ENCODE data around the gene ZNF860. TPM values are rescaled to one million over a fixed set of nuclear protein-coding genes. Genes with fewer than 3 reads are reported as not detected.
A peak's percentile ranks its signal among the peaks of the same experiment; 100 is the strongest.

Gene ZNF860
- polyA plus RNA-seq, 2 donors: 0.88 to 1.8 TPM

GRCh38 chr3:32022947-32023346, 41.4 kb downstream of the ZNF860 start:
- H3K27me3 ChIP-seq (ENCODE audit: control insufficient read depth in 1 of 2, insufficient read depth in 2 of 2, low read length in 2 of 2): no peaks in the 10 kb centered on the region
- no peak overlapping the region for H3K27ac ChIP-seq (ENCODE audit: low read depth in 2 of 2, low read length in 1 of 2)
- H3K9me3 ChIP-seq (ENCODE audit: control insufficient read depth in 2 of 2, insufficient read depth in 1 of 2, low read depth in 1 of 2, low read length in 1 of 2): no peaks in the 10 kb centered on the region
- no peaks in the 10 kb centered on the region for H3K4me1 ChIP-seq (ENCODE audit: control insufficient read depth in 2 of 2, insufficient read depth in 2 of 2, low read length in 1 of 2)
- H3K36me3 ChIP-seq (ENCODE audit: control insufficient read depth in 2 of 2, insufficient read depth in 2 of 2, low read length in 1 of 2): no peaks in the 10 kb centered on the region
- H3K4me3 ChIP-seq (ENCODE audit: low read depth in 1 of 2, low read length in 2 of 2): no peak overlapping the region
- 69 to 82% methylated on average over 2 of the region's 2 CpGs for whole genome bisulfite sequencing, 2 donors

- no peaks in the 10 kb centered on the region for H3K4me1 ChIP-seq (ENCODE audit: control insufficient read depth in 2 of 2, insufficient read depth in 2 of 2, low read length in 1 of 2)
- WGBS, 2 donors: 83 to 85% methylated on average over 6 of the region's 6 CpGs
Observed at GRCh38 chr3:32026593-32026992, 45.0 kb downstream of the ZNF860 start.

GRCh38 chr3:32037932-32038267, 56.4 kb downstream of the ZNF860 start:
- H3K9me3 ChIP-seq (ENCODE audit: control insufficient read depth in 2 of 2, insufficient read depth in 1 of 2, low read depth in 1 of 2, low read length in 1 of 2): no peaks in the 10 kb centered on the region
- no peaks in the 10 kb centered on the region for H3K36me3 ChIP-seq (ENCODE audit: control insufficient read depth in 2 of 2, insufficient read depth in 2 of 2, low read length in 1 of 2)
- peak overlapping the region in 1 of 2 donors; percentile 59 for H3K27ac ChIP-seq (ENCODE audit: low read depth in 2 of 2, low read length in 1 of 2)
- no peak overlapping the region for H3K4me3 ChIP-seq (ENCODE audit: low read depth in 1 of 2, low read length in 2 of 2)
- no peaks in the 10 kb centered on the region for H3K27me3 ChIP-seq (ENCODE audit: control insufficient read depth in 1 of 2, insufficient read depth in 2 of 2, low read length in 2 of 2)
- 79 to 85% methylated on average over 3 of the region's 3 CpGs for WGBS, 2 donors
- H3K4me1 ChIP-seq (ENCODE audit: control insufficient read depth in 2 of 2, insufficient read depth in 2 of 2, low read length in 1 of 2): no peaks in the 10 kb centered on the region

More at GRCh38 chr3:32026593-32026992, 45.0 kb downstream of the ZNF860 start:
- no peak overlapping the region for H3K4me3 ChIP-seq (ENCODE audit: low read depth in 1 of 2, low read length in 2 of 2)
- H3K27me3 ChIP-seq (ENCODE audit: control insufficient read depth in 1 of 2, insufficient read depth in 2 of 2, low read length in 2 of 2): no peaks in the 10 kb centered on the region
- no peaks in the 10 kb centered on the region for H3K9me3 ChIP-seq (ENCODE audit: control insufficient read depth in 2 of 2, insufficient read depth in 1 of 2, low read depth in 1 of 2, low read length in 1 of 2)
- H3K36me3 ChIP-seq (ENCODE audit: control insufficient read depth in 2 of 2, insufficient read depth in 2 of 2, low read length in 1 of 2): no peaks in the 10 kb centered on the region
- no peak overlapping the region for H3K27ac ChIP-seq (ENCODE audit: low read depth in 2 of 2, low read length in 1 of 2)

GRCh38 chr3:32041316-32041715, 59.8 kb downstream of the ZNF860 start:
- WGBS, 2 donors: 77 to 83% methylated on average over 4 of the region's 4 CpGs
- H3K4me3 ChIP-seq (ENCODE audit: low read depth in 1 of 2, low read length in 2 of 2): no peak overlapping the region
- H3K27ac ChIP-seq (ENCODE audit: low read depth in 2 of 2, low read length in 1 of 2): peak overlapping the region; percentile 17 to 22
- no peaks in the 10 kb centered on the region for H3K4me1 ChIP-seq (ENCODE audit: control insufficient read depth in 2 of 2, insufficient read depth in 2 of 2, low read length in 1 of 2)
- no peaks in the 10 kb centered on the region for H3K9me3 ChIP-seq (ENCODE audit: control insufficient read depth in 2 of 2, insufficient read depth in 1 of 2, low read depth in 1 of 2, low read length in 1 of 2)
- H3K36me3 ChIP-seq (ENCODE audit: control insufficient read depth in 2 of 2, insufficient read depth in 2 of 2, low read length in 1 of 2): no peaks in the 10 kb centered on the region
- H3K27me3 ChIP-seq (ENCODE audit: control insufficient read depth in 1 of 2, insufficient read depth in 2 of 2, low read length in 2 of 2): no peaks in the 10 kb centered on the region

Other genes starting within 250 kb of the ZNF860 start
- 1 to 10 TPM; 6.4 to 9.0 TPM for gene OSBPL10, start 488 bp upstream of the ZNF860 start, polyA plus RNA-seq
- gene GPD1L, start 124.9 kb downstream of the ZNF860 start, polyA plus RNA-seq: 10 to 100 TPM; 21.5 to 22.4 TPM

All from esophagus (tissue), 2 donors.